Astrocyte of the cerebellum (primary cell): ENCODE measurements around the gene CFAP46.

Experiments
- DNase-seq: peaks from one replicate; pipeline ENCODE4 v3.0.0-alpha.2; 2011; ENCODE audit warnings: low read depth
- H3K4me3 ChIP-seq: 2 replicates; pipeline ENCODE4 v1.5.1; 2011; ENCODE audit warnings: mild to moderate bottlenecking, low read depth, low read length, moderate library complexity
- CTCF ChIP-seq: IDR thresholded peaks from 2 replicates; pipeline ENCODE4 v1.5.1; 2012; ENCODE audit warnings: low read length, low read depth, moderate library complexity, mild to moderate bottlenecking; ENCODE audit errors: missing control alignments
- in situ Hi-C: cut with HindIII; loops from 2 replicates; pipeline ENCODE4 v1.10.0; 2017; ENCODE audit warnings: low sequenced_read_pairs

The CFAP46 gene

GRCh38 chr10:132848951-132849545 lies 93.3 kb downstream of the CFAP46 start:
- in situ Hi-C loops, result loop anchor here (5.0 kb wide), 1 partner anchor 33 kb away; no protein-coding TSS in a partner anchor
- no peak overlapping the region for H3K4me3 ChIP-seq
- DNase-seq, result no peak
- no peak for TF ChIP-seq CTCF

GRCh38 chr10:132848291-132848701 lies 94.1 kb downstream of the CFAP46 start:
- no peak for TF ChIP-seq CTCF
- no peak for DNase-seq
- no peak overlapping the region for H3K4me3 ChIP-seq
- in situ Hi-C loops, result loop anchor here (5.0 kb wide), 1 partner anchor 34 kb away; no protein-coding TSS in a partner anchor

GRCh38 chr10:132847856-132848255 lies 94.5 kb downstream of the CFAP46 start:
- no peak overlapping the region for H3K4me3 ChIP-seq
- in situ Hi-C loops, result loop anchor here (5.0 kb wide), 1 partner anchor 34 kb away; no protein-coding TSS in a partner anchor
- no peak for DNase-seq
- no peak for TF ChIP-seq CTCF

GRCh38 chr10:132847416-132847777 lies 95.0 kb downstream of the CFAP46 start:
- in situ Hi-C loops, result loop anchor here (5.0 kb wide), 1 partner anchor 35 kb away; no protein-coding TSS in a partner anchor
- no peak overlapping the region for H3K4me3 ChIP-seq
- TF ChIP-seq CTCF, result no peak
- DNase-seq, result no peak

GRCh38 chr10:132846631-132847415 lies 95.5 kb downstream of the CFAP46 start:
- in situ Hi-C loops, result loop anchor here (5.0 kb wide), 1 partner anchor 35 kb away; no protein-coding TSS in a partner anchor
- TF ChIP-seq CTCF, result no peak
- H3K4me3 ChIP-seq, result no peak overlapping the region
- DNase-seq, result no peak

- DNase-seq, result no peak
- no peak for TF ChIP-seq CTCF
- no peak overlapping the region for H3K4me3 ChIP-seq
- in situ Hi-C loops, result loop anchor here (5.0 kb wide), 1 partner anchor 36 kb away; no protein-coding TSS in a partner anchor
Measured at GRCh38 chr10:132845780-132846595, 96.4 kb downstream of the CFAP46 start.
